ENCODE data around the gene LYRM9.

DNA sequence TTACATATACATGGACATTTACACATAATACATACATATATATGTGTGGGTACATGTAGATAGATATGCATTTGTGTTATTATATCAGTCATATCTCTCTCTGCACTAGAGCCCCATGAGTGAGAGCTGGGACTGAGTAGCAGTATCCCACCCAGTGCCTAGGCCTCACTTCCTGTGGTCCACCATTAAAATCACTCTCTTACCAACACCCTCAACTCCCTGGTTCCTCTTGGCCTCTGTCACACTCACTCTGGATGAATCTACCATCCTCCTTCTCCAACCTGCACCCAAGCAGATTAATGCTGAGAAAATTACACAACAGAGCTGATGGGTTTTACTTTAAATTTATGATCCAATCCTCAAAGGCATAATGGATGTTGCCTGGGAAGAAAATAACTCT lies 4.9 kb upstream of the LYRM9 start:
- no peak for TF ChIP-seq POLR2A (IDR thresholded peaks at IDR 0.05)
- TF ChIP-seq, protein P1, sequence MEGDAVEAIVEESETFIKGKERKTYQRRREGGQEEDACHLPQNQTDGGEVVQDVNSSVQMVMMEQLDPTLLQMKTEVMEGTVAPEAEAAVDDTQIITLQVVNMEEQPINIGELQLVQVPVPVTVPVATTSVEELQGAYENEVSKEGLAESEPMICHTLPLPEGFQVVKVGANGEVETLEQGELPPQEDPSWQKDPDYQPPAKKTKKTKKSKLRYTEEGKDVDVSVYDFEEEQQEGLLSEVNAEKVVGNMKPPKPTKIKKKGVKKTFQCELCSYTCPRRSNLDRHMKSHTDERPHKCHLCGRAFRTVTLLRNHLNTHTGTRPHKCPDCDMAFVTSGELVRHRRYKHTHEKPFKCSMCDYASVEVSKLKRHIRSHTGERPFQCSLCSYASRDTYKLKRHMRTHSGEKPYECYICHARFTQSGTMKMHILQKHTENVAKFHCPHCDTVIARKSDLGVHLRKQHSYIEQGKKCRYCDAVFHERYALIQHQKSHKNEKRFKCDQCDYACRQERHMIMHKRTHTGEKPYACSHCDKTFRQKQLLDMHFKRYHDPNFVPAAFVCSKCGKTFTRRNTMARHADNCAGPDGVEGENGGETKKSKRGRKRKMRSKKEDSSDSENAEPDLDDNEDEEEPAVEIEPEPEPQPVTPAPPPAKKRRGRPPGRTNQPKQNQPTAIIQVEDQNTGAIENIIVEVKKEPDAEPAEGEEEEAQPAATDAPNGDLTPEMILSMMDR (IDR thresholded peaks at IDR 0.05), result no peak

Measured in heart left ventricle (tissue), 13 donors.